NOMO-1 treated with DMSO at 0.1 percent for 48 hours (cell line): ENCODE results near the gene TMEM59L.

Experiments
- DNase-seq: peaks from one replicate; lab custom pipeline; 2025; ENCODE audit not compliant: unreplicated experiment; lab: John Stamatoyannopoulos, UW

TMEM59L gene

DNA sequence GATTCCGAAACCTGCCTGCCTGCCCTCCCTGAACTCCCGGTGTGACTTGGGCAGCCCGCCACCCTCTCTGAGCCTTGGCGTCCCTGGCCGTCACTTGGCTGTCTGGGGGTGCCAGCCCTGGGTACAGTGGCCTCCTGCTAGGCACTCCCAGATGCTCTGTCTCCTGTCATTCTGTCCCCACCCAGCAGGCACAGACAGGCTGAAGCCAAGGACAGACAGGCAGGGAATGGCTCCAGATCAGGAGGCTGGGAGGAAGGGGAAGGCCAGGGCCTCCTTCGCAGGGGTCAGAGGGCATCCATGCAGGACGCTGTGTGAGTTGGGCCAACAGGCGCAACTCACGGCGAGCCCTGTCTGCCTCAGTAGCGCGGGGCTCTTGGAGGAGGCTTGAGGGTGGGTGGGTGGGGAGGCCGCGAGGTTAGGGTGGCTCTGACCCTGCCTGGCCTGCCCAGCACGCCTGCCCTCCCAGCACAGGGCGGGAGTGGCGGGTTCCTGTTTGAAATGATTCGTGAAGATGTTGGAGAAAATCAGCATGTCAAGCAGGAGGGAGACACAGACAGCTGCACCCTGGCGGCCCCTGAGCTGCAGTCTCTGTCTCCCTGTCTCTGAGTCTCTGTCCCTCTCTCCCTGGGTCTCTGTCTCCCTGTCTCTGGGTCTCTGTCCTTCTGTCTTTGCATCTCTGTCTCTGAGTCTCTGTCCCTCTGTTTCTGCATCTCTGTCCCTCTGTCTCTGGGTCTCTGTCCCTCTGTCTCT, 43.8 kb downstream of the TMEM59L start:
- no peak for DNase-seq

DNA sequence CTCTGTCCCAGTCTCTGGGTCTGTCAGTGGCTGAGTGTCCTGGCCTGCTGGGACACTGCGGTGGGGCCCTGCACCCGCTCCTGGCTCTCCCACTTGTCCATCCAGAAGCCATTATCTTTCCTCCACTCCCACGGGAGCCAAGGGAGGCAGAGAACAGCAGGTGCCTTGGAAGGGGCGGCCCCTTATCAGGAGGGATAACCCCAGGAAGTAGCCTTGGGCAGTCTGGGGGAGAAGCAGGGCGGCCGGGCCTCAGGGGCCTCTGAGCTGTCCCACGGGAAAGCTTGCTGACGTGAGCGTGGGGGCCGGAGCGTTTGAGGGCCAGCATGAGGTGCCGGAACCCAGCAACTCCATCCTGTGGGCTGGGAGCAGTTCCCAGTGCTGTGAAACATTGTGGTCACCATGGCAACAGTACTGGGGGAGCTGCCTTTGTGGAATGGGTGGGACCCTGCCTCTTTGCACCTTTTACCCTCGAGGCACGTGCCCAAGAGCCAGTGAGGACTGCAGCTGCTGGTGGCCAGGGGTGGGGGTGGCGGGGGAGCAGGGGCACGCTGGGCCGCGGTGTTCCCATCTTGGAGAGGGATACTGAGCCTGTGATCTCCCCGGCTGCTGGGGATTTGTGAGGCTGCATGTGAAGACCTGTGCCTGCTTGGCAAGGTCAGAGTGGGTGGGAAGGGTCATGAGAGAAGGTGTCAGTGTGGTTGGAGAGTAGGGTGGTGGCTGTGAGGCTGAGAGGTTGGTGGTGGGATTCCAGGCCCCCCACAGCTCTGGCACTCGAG, 45.1 kb downstream of the TMEM59L start:
- DNase-seq = no peak

DNA sequence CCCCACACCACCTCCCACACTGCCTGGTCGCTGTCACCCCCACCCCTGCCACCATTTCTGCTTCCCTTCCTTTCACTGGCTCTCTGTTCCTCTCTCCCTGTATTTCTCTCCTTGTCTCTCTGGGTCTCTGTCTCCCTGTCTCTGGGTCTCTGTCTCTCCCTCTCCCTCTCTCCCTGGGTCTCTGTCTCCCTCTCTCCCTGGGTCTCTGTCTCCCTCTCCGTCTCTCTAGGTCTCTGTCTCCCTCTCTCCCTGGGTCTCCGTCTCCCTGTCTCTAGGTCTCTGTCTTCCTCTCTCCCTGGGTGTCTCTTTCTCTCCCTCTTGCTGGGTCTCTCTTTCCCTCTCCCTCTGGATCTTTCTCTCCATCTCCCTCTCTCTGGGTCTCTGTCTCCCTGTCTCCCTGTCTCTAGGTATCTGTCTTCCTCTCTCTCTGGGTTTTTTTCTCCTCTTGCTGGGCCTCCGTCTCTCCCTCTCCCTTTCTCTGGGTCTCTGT, 45.7 kb downstream of the TMEM59L start:
- no peak for DNase-seq

DNA sequence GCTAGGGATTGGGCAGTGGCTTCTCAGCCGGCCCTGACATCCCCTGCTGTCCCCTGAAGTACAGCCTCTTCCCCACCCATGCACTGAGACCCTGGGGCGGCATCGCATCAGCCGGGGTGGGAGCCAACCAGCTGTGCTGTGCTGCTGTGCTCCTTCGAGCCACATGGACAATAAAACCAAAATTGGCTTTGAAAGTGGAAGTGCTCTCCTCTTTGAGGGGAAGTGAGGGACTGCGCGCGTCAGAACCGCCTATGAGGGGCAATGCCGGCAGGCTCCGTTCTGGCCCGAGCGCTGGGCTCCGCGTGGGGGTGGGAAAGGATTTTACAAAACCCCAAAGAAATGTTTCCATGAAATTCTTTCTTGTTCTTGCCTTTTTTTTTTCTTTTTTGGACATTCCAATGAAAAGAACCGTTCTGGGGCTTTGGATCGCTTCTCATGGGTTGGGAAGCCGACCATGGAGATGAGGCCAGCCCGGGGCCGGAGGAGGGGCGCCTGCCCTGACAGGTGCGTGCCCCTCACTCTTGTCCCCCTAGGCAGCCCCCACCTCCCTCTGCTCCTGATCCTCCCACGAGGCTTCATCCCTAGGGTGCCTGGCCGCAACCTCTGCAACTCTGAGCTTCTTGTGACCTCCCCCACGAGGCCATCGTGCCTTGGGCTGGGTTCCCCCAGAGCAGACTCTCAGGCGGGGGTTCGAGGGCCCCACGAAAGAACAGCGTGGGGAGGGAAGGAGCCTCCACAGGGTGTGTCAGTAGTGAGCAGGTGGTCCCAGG, 46.8 kb downstream of the TMEM59L start:
- DNase-seq = peak; percentile 75

DNA sequence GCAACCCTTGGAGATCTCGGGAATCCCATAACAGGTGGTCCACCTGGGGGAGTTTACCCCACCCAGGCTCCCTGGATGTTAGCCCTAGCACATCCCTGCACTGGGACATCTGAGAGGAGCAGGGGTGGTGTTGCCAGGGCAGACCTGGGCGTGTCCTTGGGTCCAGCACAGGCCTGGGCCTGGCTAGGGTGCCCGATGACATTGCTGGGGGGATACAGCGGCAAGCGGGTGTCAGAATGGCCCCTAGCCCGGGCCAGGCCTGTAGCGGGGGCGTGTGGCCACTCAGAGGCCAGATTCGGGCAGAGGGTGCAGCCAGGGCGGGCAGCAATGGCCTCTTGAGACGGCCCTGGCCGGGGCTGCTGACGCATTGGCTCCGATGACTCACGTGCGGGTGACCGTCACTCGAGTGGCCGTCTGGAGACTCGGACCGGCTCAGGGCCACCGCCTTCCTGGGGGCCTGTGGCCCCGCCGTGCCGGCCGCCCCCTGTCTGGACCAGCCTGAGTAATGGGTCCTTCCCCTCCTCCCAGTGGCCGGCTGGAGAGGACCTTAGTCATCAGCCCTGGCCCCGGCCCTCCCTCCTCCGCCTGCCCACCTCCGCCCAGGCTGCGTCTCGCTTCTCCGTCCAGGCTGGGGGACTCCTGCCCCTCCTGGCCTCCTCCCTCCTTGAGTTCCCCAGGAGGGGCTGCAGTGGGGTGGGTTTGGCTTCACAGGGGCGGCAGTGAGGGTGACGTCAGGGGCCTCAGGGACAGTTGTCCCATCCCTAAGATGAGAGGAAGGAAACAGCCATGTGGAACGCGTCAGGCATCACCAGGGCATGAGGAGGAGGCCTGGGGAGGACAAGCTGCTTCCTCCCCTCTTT, 47.6 kb downstream of the TMEM59L start:
- no peak for DNase-seq

DNA sequence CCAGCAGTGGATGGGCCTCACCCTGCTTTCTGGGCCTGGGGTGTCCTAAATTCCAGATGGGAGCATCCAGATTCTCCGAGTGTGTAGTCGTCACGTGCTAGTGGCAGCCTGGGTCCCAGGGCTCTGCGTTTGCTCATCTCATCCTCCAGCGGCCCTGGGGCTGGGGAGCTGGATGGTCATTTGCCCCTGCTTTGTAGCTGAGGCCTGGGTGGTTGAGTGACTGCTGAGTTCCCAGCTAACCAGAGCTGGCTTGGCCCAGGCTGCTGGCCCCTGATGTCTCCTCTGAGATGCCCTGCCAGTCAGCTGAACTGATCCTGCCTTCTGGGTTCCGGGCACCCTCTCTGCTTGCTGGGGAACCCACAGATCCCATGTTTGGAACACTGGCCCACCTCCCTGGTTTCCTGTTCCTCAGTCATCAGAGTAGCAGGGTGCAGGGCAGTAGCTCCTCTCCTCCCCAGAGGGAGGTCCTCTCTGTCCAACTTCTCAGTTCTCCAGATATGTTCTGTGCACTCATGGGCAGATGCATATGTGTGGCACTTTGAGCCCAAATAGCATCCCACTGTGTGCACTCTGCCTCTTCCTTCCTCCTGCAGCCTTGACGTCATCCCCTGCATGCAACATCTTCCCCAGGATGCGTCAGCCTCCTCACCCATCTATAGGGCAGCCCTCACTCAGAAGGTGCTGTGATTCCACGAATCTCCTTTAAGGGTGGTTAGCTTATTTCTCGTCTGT, 48.4 kb downstream of the TMEM59L start:
- DNase-seq = no peak

DNA sequence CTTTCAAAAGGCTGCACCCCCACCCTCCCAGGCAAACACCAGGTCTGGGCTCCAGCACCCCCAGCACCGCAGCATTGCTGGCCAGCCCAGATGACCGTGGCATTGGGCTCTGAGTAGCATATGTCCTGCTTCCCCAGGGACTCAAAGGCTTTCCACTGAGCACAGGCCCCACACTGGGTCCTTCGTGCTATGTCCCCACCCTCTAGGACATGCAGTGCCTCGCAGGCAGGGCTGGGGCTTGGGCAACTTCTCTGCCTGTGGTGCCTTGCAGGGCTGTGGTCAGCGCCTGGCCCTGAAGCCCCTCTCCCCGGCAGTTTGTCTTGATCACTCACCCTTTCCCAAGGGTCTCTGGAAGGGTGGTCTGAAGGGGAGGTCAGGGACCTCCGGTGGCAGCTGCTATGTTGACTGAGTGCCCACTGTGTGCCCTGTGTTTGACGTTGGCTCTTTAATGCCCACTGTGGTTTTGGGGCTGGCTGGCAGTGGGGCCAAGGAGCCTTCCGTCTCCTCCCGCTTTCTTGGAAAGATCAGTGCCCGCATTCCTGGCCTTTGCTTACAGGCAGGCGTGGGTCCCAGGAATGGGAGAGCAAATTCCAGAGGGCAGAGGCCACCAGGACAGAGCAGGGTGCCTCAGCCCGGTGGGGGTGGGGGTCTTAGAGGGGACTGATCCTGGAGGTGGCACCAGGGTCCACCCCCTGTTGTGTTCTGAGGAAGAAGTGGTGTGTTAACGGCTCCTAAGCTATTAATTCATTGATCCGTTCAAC, 50.5 kb downstream of the TMEM59L start:
- no peak for DNase-seq

DNA sequence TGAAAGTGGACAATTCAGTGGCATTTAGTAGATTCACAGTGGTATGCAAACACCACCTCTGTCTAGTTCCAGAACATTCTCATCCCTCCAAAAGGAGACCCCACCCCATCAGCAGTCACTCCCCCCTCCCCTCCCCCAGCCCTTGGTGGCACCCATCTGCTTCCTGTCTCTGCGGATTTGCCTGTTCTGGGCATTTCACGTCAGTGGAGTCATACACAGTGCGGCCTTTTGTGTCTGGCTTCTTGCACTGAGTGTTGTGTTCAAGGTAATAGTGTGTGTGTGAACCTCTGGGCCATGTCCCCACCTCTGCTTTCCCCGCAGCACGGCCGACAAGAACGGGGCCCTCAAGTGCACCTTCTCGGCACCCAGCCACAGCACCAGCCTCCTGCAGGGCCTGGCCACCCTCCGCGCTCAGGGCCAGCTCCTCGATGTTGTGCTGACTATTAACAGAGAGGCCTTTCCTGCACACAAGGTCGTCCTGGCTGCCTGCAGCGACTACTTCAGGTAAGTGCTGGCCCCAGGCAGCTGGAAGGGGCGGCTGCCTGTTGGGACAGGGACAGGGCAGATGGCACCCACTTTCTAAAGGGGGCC, 51.4 kb downstream of the TMEM59L start:
- no peak for DNase-seq

DNA sequence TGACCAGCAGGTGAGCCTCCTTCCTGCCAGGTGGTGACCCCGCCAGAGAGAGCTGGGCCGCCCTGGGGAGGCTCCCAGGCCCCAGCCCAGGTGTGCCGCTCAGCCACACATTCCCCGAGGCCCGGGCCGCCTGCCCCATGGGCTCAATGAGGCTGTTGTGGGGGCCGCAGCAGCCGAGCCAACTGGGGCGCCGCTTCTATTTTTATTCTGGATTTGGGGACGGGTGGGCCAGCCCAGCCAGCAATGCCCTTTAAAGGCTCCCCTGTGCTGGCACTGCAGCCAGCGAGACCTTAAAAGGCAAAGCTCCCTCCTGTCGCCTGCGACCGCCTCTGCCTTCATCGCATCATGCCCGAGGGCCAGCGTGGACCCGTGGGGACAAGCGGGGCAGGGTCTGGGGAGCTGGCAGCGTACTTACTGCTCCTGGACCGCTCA, 53.1 kb downstream of the TMEM59L start:
- no peak for DNase-seq

DNA sequence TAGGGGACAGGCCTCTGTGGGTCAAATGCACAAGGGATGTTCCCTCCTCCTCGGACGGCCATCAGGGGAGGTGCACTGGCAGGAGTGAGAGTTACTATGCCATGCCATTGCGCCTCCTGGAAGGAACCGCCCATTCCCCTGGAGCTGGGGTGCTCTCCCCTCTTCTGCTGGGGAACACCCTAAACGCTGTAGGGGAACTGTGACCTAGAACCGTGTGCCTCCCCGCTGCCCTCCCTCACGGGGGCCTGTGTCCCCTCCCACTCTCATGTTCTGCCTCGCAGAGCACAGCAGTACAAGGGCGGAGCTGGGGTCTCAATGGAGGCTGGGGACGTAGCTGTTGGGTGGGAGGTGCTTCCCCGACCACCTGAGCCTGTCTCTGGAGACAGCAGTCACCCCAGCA, 53.6 kb downstream of the TMEM59L start:
- DNase-seq = no peak

DNA sequence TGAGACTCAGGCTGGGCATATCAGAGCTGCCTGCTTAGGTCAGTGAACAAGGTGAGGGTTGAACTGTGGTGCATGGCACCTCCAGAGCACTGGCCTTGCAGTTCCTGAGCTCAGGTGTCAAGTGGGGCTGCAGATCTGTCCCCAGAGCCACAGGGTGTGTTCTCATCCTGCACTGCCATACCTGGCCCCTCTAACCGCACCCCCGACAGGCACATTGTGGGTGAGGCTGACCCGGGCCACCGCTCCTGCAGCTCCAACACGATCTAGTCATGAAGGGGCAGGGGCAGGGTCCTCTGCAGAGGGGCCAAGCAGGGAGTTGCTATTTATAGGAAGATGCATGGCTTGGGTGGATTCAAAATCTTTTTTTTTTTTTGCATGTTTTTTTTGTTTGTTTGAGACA, 54.1 kb downstream of the TMEM59L start:
- no peak for DNase-seq

DNA sequence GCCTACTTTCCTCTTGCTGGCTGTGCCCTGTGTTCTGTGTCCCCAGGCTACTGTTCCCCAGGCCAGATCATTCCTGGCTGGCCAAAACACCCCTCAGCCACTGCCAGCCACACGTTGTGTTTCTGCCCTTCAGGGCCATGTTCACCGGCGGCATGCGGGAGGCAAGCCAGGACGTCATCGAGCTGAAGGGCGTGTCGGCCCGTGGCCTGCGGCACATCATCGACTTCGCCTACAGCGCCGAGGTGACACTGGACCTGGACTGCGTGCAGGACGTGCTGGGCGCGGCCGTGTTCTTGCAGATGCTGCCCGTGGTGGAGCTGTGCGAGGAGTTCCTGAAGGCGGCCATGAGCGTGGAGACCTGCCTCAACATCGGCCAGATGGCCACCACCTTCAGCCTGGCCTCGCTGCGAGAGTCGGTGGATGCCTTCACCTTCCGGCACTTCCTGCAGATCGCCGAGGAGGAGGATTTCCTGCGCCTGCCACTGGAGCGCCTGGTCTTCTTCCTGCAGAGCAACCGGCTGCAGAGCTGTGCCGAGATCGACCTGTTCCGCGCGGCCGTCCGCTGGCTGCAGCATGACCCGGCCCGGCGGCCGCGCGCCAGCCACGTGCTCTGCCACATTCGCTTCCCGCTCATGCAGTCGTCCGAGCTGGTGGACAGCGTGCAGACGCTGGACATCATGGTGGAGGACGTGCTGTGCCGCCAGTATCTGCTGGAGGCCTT, 55.0 kb downstream of the TMEM59L start:
- no peak for DNase-seq

DNA sequence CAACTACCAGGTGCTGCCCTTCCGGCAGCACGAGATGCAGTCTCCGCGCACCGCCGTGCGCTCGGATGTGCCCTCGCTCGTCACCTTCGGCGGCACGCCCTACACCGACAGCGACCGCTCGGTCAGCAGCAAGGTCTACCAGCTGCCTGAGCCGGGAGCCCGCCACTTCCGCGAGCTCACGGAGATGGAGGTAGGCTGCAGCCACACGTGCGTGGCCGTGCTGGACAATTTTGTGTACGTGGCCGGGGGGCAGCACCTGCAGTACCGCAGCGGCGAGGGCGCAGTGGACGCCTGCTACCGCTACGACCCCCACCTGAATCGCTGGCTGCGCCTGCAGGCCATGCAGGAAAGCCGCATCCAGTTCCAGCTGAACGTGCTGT, 55.6 kb downstream of the TMEM59L start:
- DNase-seq = no peak

DNA sequence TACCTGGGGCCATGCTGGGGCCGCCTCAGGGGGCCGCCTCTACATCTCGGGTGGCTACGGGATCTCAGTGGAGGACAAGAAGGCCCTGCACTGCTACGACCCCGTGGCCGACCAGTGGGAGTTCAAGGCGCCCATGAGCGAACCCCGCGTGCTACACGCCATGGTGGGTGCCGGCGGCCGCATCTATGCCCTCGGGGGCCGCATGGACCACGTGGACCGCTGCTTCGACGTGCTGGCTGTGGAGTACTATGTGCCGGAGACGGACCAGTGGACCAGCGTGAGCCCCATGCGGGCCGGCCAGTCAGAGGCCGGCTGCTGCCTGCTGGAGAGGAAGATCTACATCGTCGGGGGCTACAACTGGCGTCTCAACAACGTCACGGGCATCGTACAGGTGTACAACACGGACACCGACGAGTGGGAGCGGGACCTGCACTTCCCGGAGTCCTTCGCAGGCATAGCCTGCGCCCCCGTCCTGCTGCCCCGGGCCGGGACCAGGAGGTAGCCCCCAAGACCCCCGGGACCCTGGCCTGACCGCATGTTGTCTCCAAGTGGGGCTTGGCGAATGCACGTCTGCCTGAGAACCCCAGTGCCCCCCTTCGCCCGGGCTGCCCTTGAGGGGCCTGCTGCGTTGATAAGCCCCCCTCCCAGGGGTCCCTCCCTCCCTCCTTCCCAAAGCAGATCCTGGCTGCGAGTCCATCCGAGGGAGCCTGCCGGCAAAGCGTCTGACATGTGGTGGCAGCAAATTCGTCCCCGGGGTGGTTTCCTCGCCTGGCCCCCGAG, 56.3 kb downstream of the TMEM59L start:
- no peak for DNase-seq

DNA sequence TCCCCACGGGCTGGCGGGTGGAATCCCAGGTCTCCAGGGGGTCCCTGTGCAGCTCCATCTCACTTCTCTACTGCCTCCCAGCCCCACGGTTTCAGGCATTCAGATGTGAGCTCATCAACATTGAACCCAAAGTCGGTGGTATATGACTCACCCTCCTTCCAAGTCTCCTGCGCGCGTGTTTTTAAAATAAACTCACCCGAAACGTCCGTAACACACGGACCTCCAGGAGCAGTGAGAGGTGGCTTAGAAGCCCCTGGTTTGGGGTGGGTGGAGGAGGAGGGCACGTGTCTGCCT, 56.8 kb downstream of the TMEM59L start:
- no peak for DNase-seq

DNA sequence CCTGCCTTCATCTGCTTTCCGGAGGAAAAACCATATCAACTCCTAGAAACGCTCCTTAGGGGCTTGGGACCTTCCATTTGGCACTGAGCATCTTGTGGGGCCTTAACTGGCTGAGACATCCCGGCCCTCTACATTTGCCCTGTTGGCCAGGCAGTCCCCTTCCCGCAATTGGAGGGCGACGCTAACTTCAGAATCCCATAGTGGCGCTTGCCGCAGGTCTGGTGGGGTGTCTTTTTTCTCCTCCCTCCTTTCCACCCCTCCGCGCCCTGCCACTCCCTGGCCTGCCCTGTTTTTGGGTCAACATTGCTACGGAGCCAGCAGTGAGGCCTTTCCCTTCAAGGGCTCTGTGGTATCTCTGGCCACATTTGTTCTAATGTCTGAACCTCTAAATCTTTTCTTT, 57.2 kb downstream of the TMEM59L start:
- DNase-seq = no peak

DNA sequence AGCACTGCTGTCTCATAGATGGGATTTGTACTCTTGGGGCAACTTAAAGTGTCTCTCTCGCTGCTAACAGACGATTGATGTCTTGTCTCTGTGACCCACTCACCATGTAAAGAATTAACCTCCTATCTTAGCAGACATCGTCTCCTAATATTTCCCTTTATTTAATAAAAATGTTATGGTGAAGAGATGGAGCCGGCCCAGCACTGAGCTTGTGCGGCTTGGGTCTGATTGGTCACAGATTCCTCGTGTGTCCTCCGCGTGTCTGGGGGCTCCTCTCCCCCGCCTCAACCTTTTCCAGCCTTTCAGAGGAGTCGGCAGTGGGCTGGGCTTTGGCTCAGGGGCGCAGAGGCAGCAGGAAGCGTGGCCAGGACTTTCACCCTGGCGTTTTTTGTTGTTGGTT, 57.6 kb downstream of the TMEM59L start:
- DNase-seq = no peak
